Right lobe of liver (tissue), 6 donors: ENCODE results near the gene DSCAML1. TPM values are rescaled to one million over a fixed set of nuclear protein-coding genes. Genes with fewer than 3 reads are reported as not detected.
"Not testable (repeated sequence)": the region's sequence is repeated elsewhere in the genome, so short reads cannot be mapped to it uniquely, and the experiment has no call there.

ENCODE experiments used
- ATAC-seq, 4 donors: fragments of 200-7000 bp; cut with Tn5 transposase; one replicate each; pipeline ENCODE4 v1.9.1; 2020; ENCODE audit warnings: mild to moderate bottlenecking in 4 of 4, moderate library complexity in 4 of 4
- DNase-seq, 3 donors: peaks; one replicate each; pipeline ENCODE4 v3.0.0-alpha.2; 2020
- H3K27ac ChIP-seq, 3 donors: fragments of 200-600 bp; one replicate each; pipeline ENCODE4 v1.8.0; 2022
- H3K27me3 ChIP-seq, 2 donors: fragments of 200-600 bp; one replicate each; pipeline ENCODE4 v1.8.0; 2022
- H3K36me3 ChIP-seq, 4 donors: fragments of 200-600 bp; sonication (generic) in 1 of 4; one replicate each; pipeline versions ENCODE4 v1.5.1 to v1.8.0; 2017 to 2022; ENCODE audit warnings: control low read depth in 1 of 4
- H3K4me1 ChIP-seq, 4 donors: fragments of 200-600 bp; sonication (generic) in 1 of 4; one replicate each; pipeline versions ENCODE4 v1.5.1 to v1.8.0; 2017 to 2022; ENCODE audit warnings: control low read depth in 1 of 4
- H3K4me3 ChIP-seq, 3 donors: fragments of 200-600 bp; one replicate each; pipeline ENCODE4 v1.8.0; 2022
- H3K9me3 ChIP-seq, 4 donors: fragments of 200-600 bp; sonication (generic) in 1 of 4; one replicate each; pipeline versions ENCODE4 v1.5.1 to v1.8.0; 2017 to 2022; ENCODE audit warnings: control low read depth in 1 of 4
- POLR2A ChIP-seq: fragments of 450-650 bp; IDR thresholded peaks from one replicate; pipeline ENCODE4 v1.6.1; 2017; ENCODE audit warnings: antibody characterized with exemption, mild to moderate bottlenecking
- WGBS: methylation state at CpG from one replicate; pipeline ENCODE4 v1.1.6; 2018; ENCODE audit warnings: low coverage, low lambda C conversion rate; ENCODE audit not compliant: insufficient coverage; ENCODE audit errors: missing lambda C conversion rate; 5-methylcytosine and 5-hydroxymethylcytosine counted together
- intact Hi-C, 2 donors: fragments of 100-400 bp; cut with DNase I; formaldehyde crosslinking; loops; one replicate each; pipeline versions ENCODE4 v1.11.2 to v1.14.1; 2022
- total RNA-seq, 6 experiments: library from RNA; depleted of rRNA in 2 of 6; stranded (reverse); fragments of >200 nt in 2 of 6; fragmentation: NEBNext Ultra II Directional in 3 of 6; extraction: Animal tissue kit (Norgen Biotek cat#: 25700) in 3 of 6; gene quantifications; one replicate each; pipeline versions ENCODE4 v1.1.0 to v1.2.4, GENCODE V29; 2016 to 2023
- TF ChIP-seq, protein P1 (sequence below), 4 donors: fragments of 200-600 bp in 3 of 4; fragments of 450-650 bp in 1 of 4; IDR thresholded peaks; one replicate each; pipeline versions ENCODE4 v1.5.1 to v1.8.0; 2016 to 2022; ENCODE audit warnings: antibody characterized with exemption in 4 of 4, mild to moderate bottlenecking in 2 of 4
- donor health status: DM: no; HTN: yes; CAD: no.
- donor health status: DM: no; HTN: no; CAD: no.
- donor health status: DM: no; HTN: no; CAD: no.
- donor health status: DM: no; HTN: yes; CAD: no.
- donor health status: DM: no; HTN: yes; CAD: no.

DSCAML1 gene
- total RNA-seq, 6 experiments from 2014 or later = 0.06 to 0.92 (median 0.22) TPM; not detected in 1

DNA sequence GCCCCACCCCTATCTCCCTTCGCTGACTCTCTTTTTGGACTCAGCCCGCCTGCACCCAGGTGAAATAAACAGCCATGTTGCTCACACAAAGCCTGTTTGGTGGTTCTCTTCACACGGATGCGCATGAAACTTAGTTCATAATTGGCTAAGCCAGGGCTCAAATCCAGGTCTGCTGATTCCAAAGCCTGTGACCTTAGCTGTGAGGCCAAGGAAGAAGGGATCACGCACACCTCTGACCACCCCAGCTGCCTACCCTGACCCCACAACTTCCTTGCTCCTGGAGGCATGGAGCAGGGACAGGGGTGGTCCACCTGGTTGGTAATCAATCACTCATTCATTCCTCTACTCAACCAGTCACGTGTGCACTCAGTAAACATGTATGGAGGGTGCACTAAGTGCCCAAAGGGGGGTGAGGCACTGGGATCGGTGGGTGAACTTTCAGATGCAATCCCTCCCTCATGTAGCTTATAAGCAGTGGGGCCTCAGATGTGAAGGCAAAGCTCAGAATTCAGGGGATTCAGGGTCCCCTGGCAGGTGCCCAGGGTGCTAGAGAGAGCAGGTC, 17.3 kb upstream of the DSCAML1 start:
- peak in 1 of 4 donors; percentile 4 for ATAC-seq
- no peak for TF ChIP-seq POLR2A
- TF ChIP-seq, protein P1, sequence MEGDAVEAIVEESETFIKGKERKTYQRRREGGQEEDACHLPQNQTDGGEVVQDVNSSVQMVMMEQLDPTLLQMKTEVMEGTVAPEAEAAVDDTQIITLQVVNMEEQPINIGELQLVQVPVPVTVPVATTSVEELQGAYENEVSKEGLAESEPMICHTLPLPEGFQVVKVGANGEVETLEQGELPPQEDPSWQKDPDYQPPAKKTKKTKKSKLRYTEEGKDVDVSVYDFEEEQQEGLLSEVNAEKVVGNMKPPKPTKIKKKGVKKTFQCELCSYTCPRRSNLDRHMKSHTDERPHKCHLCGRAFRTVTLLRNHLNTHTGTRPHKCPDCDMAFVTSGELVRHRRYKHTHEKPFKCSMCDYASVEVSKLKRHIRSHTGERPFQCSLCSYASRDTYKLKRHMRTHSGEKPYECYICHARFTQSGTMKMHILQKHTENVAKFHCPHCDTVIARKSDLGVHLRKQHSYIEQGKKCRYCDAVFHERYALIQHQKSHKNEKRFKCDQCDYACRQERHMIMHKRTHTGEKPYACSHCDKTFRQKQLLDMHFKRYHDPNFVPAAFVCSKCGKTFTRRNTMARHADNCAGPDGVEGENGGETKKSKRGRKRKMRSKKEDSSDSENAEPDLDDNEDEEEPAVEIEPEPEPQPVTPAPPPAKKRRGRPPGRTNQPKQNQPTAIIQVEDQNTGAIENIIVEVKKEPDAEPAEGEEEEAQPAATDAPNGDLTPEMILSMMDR (IDR thresholded peaks at IDR 0.05) = no peak
- no peaks in the 10 kb centered on the region for H3K27me3 ChIP-seq
- no peak overlapping the region for H3K4me3 ChIP-seq
- 87% methylated on average over 6 of the region's 7 CpGs for WGBS
- no peaks in the 10 kb centered on the region for H3K4me1 ChIP-seq
- H3K27ac ChIP-seq = no peak overlapping the region
- no peaks in the 10 kb centered on the region for H3K9me3 ChIP-seq
- no peak for DNase-seq
- H3K36me3 ChIP-seq = no peaks in the 10 kb centered on the region
- intact Hi-C loops = no loop called here

DNA sequence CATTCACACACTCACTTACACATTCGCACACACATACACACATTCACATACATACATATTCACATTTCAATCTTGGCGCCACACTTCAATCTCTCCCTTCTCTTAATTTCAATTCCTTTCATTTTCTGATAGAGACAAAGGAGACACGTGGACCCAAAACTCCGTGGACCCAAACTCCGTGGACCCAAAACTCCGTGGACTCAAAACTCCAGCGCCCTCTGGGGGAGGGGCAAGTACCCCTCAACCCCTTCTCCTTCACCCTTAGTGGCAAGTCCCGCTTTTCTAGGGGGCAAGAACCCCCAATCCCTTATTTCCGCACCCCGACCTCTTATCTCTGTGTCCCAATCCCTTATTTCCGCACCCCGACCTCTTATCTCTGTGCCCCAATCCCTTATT, 13.0 kb upstream of the DSCAML1 start:
- intact Hi-C loops, H3K9me3 ChIP-seq, H3K27me3 ChIP-seq, ATAC-seq, DNase-seq, H3K4me1 ChIP-seq, H3K4me3 ChIP-seq, H3K27ac ChIP-seq, H3K36me3 ChIP-seq: not testable (repeated sequence)
- WGBS = 87% methylated on average over 7 of the region's 12 CpGs

DNA sequence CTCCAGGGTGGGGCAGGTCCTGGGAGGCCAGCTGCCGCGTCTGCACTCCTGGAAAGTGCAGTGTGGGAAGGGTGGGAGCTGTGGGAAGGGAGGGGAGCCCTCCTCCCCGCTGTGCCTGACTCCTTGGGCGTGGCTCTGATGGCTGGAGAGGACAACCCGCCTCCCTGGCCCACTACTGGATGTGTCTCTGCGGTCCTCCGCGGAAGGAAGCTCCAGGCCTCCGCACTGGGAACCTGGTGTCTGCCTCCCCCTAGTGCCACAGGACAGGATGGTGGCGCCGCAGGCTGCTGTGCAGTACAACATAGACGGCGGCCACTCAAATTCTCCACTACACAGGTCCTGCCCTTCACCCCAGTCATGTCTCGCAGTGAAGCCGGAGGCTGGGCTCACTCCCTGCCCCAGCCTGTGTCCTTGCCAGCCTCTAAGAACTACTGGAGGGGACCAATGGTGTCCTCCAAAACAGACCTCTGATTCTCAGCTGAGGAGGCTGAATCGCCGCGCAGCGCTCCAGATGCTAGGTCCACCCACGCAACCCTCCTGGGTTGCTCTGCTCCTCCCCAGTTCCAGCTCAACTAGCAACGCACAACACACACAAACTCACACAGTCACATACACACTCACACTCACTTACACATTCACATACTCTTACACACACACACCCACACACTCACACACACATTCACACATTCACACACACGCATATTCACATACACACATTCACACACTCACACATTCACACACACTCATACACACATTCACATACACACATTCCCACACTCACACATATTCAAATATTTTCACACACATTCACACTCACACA, 12.4 kb upstream of the DSCAML1 start:
- H3K27ac ChIP-seq = no peak overlapping the region
- no peaks in the 10 kb centered on the region for H3K36me3 ChIP-seq
- no peaks in the 10 kb centered on the region for H3K27me3 ChIP-seq
- H3K4me1 ChIP-seq = no peaks in the 10 kb centered on the region
- intact Hi-C loops = loop anchor here in 1 of 2 donors (10.0 kb wide), 1 partner anchor 375 kb away; no protein-coding TSS in a partner anchor
- DNase-seq (peak in 2 of 3 donors; percentile 62 to 66), ATAC-seq (peak; percentile 66 to 87 (median 79))
- 25% methylated on average over 11 of the region's 22 CpGs for WGBS
- H3K9me3 ChIP-seq = no peaks in the 10 kb centered on the region
- no peak overlapping the region for H3K4me3 ChIP-seq
- TF ChIP-seq POLR2A = no peak
- TF ChIP-seq, protein P1 (IDR thresholded peaks at IDR 0.05) = peak in 3 of 4 donors; percentile 32 to 42 (median 34)

DNA sequence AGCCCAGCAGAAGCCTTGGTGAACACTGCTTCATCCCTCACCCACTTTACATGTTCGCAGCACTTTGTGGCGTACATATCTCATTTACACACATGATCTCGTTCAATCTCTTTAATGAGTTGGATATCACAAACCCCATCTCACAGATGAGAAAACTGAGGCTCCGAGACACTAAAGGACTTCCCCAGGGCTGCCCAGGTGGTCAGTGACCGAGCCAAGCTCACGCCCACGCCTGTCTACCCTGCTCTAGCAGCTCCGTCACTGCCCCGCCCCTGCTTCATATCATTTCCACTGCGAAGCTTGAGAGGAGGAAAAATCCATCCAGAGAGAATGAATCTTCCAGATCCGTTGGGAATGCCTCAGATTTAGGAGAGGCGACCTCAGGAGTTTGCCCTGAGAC, 11.8 kb upstream of the DSCAML1 start:
- no peak for DNase-seq
- no peak for ATAC-seq
- Histone ChIP-seq H3K4me3 (no peak overlapping the region), H3K4me1 (no peaks in the 10 kb centered on the region), H3K36me3 (no peaks in the 10 kb centered on the region), H3K9me3 (no peaks in the 10 kb centered on the region), H3K27ac (no peak overlapping the region), H3K27me3 (no peaks in the 10 kb centered on the region)
- TF ChIP-seq, protein P1 (IDR thresholded peaks at IDR 0.05) = no peak
- no peak for TF ChIP-seq POLR2A
- intact Hi-C loops = loop anchor here in 1 of 2 donors (10.0 kb wide), 1 partner anchor 374 kb away; no protein-coding TSS in a partner anchor
- 59% methylated on average over 12 of the region's 12 CpGs for WGBS
